Heart right ventricle (tissue), 16 donors: Measurements from ENCODE around the gene CALML5. TPM values are rescaled to one million over a fixed set of nuclear protein-coding genes. Genes with fewer than 3 reads are reported as not detected.

Experiments
- ATAC-seq, 8 donors: fragments of 200-7000 bp; cut with Tn5 transposase; one replicate each; pipeline ENCODE4 v1.9.1; 2020; ENCODE audit warnings: mild to moderate bottlenecking in 8 of 8, moderate library complexity in 8 of 8, moderate number of reproducible peaks in 1 of 8
- DNase-seq, 2 donors: peaks; one replicate each; pipeline ENCODE4 v3.0.0-alpha.2; 2020
- H3K27ac ChIP-seq, 10 donors: fragments of 200-600 bp; sonication (generic) in 2 of 10; one replicate each; pipeline versions ENCODE4 v1.5.0 to v1.8.0; 2020 to 2022; ENCODE audit warnings: mild to moderate bottlenecking in 3 of 10
- H3K27me3 ChIP-seq, 7 donors: fragments of 200-600 bp; one replicate each; pipeline ENCODE4 v1.8.0; 2021 to 2022; ENCODE audit warnings: mild to moderate bottlenecking in 2 of 7
- H3K36me3 ChIP-seq, 9 donors: fragments of 200-600 bp; sonication (generic) in 1 of 9; one replicate each; pipeline versions ENCODE4 v1.5.0 to v1.8.0; 2020 to 2022; ENCODE audit warnings: mild to moderate bottlenecking in 2 of 9
- H3K4me1 ChIP-seq, 9 donors: fragments of 200-600 bp; sonication (generic) in 1 of 9; one replicate each; pipeline versions ENCODE4 v1.5.0 to v1.8.0; 2020 to 2022; ENCODE audit warnings: mild to moderate bottlenecking in 4 of 9
- H3K4me3 ChIP-seq, 10 donors: fragments of 200-600 bp; sonication (generic) in 2 of 10; one replicate each; pipeline versions ENCODE4 v1.5.0 to v1.8.0; 2020 to 2022; ENCODE audit warnings: mild to moderate bottlenecking in 7 of 10, moderate library complexity in 2 of 10
- H3K9me3 ChIP-seq, 11 donors: fragments of 200-600 bp in 10 of 11; sonication (generic) in 2 of 11; one replicate each; pipeline versions ENCODE4 v1.5.0 to v1.8.0; 2013 to 2022; ENCODE audit warnings: mild to moderate bottlenecking in 2 of 11, control low read depth in 1 of 11, moderate library complexity in 1 of 11
- WGBS, 2 donors: extraction: QIAGEN DNeasy Blood & Tissue Kit; methylation state at CpG; one replicate each; pipeline ENCODE4 v1.1.7; 2013; ENCODE audit warnings: inconsistent platforms in 1 of 2; 5-methylcytosine and 5-hydroxymethylcytosine counted together
- intact Hi-C, 10 donors: fragments of 100-400 bp; cut with DNase I; formaldehyde crosslinking; loops; one replicate each; pipeline versions ENCODE4 v1.11.1 to v1.14.2; 2022
- long read RNA-seq, 3 donors: library from polyadenylated mRNA; unstranded; transcript quantifications; one replicate each; pipeline ENCODE4 v2.0.0, GENCODE V29; 2020 to 2021
- polyA plus RNA-seq, 2 donors: library from polyadenylated mRNA; stranded (reverse); fragments of 200-250 nt; gene quantifications; one replicate each; pipeline ENCODE4 v1.2.3, GENCODE V29; 2013
- total RNA-seq, 10 donors: library from RNA; stranded (reverse); fragmentation: NEBNext Ultra II Directional in 3 of 10; extraction: Animal tissue kit (Norgen Biotek cat#: 25700) in 3 of 10; gene quantifications; one replicate each; pipeline versions ENCODE4 v1.2.1 to v1.2.4, GENCODE V29; 2021 to 2023
- TF ChIP-seq, protein P1 (sequence below), 9 donors: fragments of 200-600 bp; sonication (generic) in 2 of 9; IDR thresholded peaks; one replicate each; pipeline versions ENCODE4 v1.5.0 to v1.8.0; 2021 to 2022; ENCODE audit warnings: antibody characterized with exemption in 9 of 9, mild to moderate bottlenecking in 5 of 9, moderate library complexity in 1 of 9
- donor health status: Arrhythmogenic right ventricular cardiomyopathy.
- donor health status: ischemic (EF 13 %, LVEDD 7.1; RV severe dilation, severe dysfunction).
- donor health status: healthy with polysubstance abuse.
- donor health status: DM: no; HTN: yes; CAD: no.
- donor health status: DM: no; HTN: no; CAD: no.
- donor health status: ischemic (EF 25% LVEDD 6.9; RV normal size, moderate dysfunction).
- donor health status: ischemic (EF 25% LVEDD 5.7; RV mildly dilated, moderate dysfunction).
- donor health status: healthy.
- donor health status: DM: yes; HTN: yes; CAD: no.
- donor health status: Ischemic cardiomyopathy.
- donor health status: ischemic (EF 35%, LVEDD 5.7; RV mildly dilated, moderate dysfunction).
- donor health status: nonischemic (EF 11% LVEDD 7.7; RV severe dilation, severe dysfunction).
- donor health status: DM: yes; HTN: yes; CAD: no.
- donor health status: PGD.
- donor health status: ischemic (EF 29% LVEDD 5.4; RV normal size, mild dysfunction).
- donor health status: nonischemic (EF 23%, LVEDD 6.1; RV moderate dilation, normal function).

The CALML5 gene, protein sequence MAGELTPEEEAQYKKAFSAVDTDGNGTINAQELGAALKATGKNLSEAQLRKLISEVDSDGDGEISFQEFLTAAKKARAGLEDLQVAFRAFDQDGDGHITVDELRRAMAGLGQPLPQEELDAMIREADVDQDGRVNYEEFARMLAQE
- not detected for total RNA-seq
- not detected for polyA plus RNA-seq
- long read RNA-seq, donor 1: 0 reads
- long read RNA-seq, donor 2: 0 reads
- long read RNA-seq, donor 3: 0 reads

- Histone ChIP-seq H3K27ac (no peak within 1 kb of the TSS), H3K9me3 (no peaks in the 10 kb centered on the region), H3K27me3 (peaks cover 0 to 7% (median 0%) of the 10 kb centered on the region in 7 donors), H3K4me3 (no peak within 1 kb of the TSS), H3K36me3 (no peaks in the 10 kb centered on the region), H3K4me1 (no peaks in the 10 kb centered on the region)
- ATAC-seq (no peak), DNase-seq (no peak)
- intact Hi-C loops: no loop called here
- 87 to 88% methylated on average over 10 of the region's 10 CpGs for WGBS, 2 donors
- TF ChIP-seq, protein P1, sequence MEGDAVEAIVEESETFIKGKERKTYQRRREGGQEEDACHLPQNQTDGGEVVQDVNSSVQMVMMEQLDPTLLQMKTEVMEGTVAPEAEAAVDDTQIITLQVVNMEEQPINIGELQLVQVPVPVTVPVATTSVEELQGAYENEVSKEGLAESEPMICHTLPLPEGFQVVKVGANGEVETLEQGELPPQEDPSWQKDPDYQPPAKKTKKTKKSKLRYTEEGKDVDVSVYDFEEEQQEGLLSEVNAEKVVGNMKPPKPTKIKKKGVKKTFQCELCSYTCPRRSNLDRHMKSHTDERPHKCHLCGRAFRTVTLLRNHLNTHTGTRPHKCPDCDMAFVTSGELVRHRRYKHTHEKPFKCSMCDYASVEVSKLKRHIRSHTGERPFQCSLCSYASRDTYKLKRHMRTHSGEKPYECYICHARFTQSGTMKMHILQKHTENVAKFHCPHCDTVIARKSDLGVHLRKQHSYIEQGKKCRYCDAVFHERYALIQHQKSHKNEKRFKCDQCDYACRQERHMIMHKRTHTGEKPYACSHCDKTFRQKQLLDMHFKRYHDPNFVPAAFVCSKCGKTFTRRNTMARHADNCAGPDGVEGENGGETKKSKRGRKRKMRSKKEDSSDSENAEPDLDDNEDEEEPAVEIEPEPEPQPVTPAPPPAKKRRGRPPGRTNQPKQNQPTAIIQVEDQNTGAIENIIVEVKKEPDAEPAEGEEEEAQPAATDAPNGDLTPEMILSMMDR (IDR thresholded peaks at IDR 0.05): no peak
Measured at GRCh38 chr10:5499493-5500140, at the start of gene CALML5. CALML5 (minus strand) TSS chr10:5499570; CDS start chr10:5499438, 132 bp downstream.

DNA sequence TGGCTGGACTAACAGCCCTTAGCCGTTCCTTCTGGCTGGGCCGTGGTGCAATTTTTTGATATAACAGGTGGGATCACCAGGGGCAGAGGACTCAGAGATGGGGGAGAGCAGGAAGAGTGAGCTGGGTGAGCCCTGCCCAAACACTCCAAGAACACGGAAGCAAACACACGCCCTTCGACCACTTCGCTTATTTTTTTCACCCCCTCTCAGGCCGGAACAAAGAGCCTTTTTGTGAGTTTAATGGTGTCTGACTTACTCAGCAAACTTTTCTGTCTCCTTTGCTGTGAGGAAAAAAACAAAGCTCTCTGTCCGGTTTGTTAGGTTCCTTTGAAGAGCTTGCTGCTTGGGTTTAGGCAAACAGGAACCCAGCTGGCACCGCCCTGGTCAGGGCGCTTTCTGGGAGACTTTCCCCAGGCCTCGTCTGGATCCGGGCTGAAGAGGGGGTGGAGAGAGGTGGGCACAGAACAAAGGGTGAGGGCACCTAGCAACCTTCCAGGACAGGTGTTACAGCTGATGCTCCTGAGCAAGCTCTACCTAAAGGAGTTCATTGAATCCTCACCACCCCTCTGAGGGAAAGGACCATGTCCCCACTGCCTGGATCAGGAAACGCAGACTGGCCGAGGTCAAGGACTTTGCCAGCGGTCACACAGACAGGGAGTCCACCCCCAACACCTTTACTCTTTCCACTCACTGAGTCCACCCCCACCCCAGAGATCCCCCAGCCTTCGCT is 48.7 kb upstream of the CALML5 start:
- WGBS, 2 donors: 53 to 63% methylated on average over 16 of the region's 16 CpGs
- Histone ChIP-seq H3K36me3 (no peaks in the 10 kb centered on the region), H3K27ac (peak overlapping the region; percentile 22 to 71 (median 65)), H3K4me3 (peak overlapping the region in 7 of 10 donors; percentile 1 to 36 (median 20)), H3K9me3 (peaks cover 0 to 11% (median 4%) of the 10 kb centered on the region in 11 donors), H3K4me1 (peaks cover 3 to 45% (median 36%) of the 10 kb centered on the region in 9 donors), H3K27me3 (no peaks in the 10 kb centered on the region)
- TF ChIP-seq, protein P1 (IDR thresholded peaks at IDR 0.05): no peak
- intact Hi-C loops: loop anchor here in 1 of 10 donors (5.0 kb wide), 1 partner anchor 69 kb away; no protein-coding TSS in a partner anchor
- DNase-seq: no peak
- peak in 4 of 8 donors; percentile 2 to 26 (median 16) for ATAC-seq

GRCh38 chr10:5547681-5547930 is 48.2 kb upstream of the CALML5 start:
- TF ChIP-seq, protein P1 (IDR thresholded peaks at IDR 0.05): no peak
- intact Hi-C loops: loop anchor here in 1 of 10 donors (5.0 kb wide), 1 partner anchor 70 kb away; no protein-coding TSS in a partner anchor

More at GRCh38 chr10:5547681-5547930, 48.2 kb upstream of the CALML5 start:
- DNase-seq: no peak
- Histone ChIP-seq H3K36me3 (no peaks in the 10 kb centered on the region), H3K4me3 (peak overlapping the region in 7 of 10 donors; percentile 1 to 36 (median 20)), H3K27me3 (no peaks in the 10 kb centered on the region), H3K4me1 (peaks cover 3 to 45% (median 36%) of the 10 kb centered on the region in 9 donors), H3K27ac (peak overlapping the region; percentile 22 to 71 (median 65)), H3K9me3 (peaks cover 0 to 16% (median 6%) of the 10 kb centered on the region in 11 donors)
- no peak for ATAC-seq
- 35 to 54% methylated on average over 4 of the region's 4 CpGs for WGBS, 2 donors
